ENCODE measurements around the gene SUSD4. TPM values are rescaled to one million over a fixed set of nuclear protein-coding genes. Genes with fewer than 3 reads are reported as not detected.

SUSD4 gene
- total RNA-seq, 1 donor from 2014 or later: 42.2 TPM

GRCh38 chr1:223208164-223209076 lies 155.6 kb downstream of the SUSD4 start:
- no peak for ATAC-seq

- ATAC-seq: no peak
Measured at GRCh38 chr1:223207293-223208066, 156.5 kb downstream of the SUSD4 start.

DNA sequence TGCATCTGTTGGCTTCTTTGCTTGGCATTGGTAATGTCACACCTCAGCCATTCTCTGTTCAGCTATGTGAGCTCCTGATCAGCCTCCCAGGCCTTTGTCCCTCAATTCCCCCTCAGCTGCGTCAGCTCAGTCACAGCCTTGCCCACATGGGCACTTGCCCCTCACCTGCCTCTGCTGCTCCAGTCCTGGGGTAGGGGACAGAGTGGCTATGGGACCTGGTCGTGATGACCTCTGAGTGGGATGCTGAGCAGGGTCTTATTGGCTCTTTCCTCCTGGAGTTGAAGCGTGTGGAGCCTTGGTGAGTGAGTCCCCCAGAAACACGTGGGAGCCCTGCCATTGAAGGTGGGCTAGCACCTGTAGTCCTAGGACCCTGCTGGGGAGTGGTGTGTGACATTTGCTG lies 159.6 kb downstream of the SUSD4 start:
- no peak for ATAC-seq

GRCh38 chr1:223203694-223204093 lies 160.3 kb downstream of the SUSD4 start:
- no peak for ATAC-seq

DNA sequence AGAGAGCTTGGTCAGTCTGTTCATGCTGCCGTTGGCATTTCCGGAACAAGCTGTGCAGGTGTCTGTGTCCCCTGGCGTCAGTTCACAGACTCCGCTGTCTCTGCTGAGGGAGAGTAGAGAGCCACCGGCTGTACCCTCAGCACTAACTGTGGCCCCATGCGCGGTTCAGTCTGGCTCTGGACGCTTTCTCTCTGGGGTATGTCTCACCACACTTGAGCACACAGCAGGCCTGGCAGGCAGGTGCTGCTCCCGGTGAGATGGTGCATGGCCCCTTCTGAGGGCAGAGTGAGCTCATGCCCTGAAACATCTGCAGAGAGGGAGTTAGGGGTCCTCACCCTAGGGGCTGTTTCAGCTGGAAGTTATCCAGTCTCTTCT lies 161.0 kb downstream of the SUSD4 start:
- peak; percentile 3 for ATAC-seq

DNA sequence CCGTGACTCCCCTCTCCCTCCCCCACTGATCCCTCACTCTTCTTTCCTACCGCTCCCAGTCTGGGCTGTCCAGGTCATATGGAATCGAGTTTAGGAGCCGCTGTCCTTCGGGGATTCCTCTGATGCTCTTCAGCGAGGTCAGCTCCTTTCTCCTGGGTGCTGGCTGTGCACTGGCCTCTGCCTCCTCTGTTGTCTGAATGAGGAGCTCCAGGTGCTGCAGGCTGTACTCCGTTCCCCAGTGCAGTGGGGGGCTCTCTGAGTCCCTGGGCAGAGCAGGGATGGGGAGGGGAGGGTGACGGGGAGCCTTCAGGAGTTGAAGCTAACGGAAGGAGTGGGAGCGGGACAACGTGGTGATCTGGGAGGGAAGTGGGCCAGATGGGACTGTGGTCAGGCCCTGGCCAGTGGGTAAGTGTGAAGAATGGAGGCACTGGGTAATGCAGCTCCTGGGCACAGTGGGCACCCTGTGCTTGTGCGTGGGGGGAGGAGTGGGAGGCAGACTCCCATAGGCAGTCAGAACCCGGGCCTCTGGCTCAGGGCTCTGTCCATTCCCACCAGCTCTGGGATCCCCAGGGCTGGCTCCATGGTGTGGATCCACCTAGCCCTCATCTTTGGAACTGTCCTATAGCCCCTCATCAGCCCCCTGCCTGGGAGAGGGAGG lies 161.5 kb downstream of the SUSD4 start:
- ATAC-seq: peak; percentile 12

GRCh38 chr1:223201967-223202366 lies 162.0 kb downstream of the SUSD4 start:
- peak; percentile 78 for ATAC-seq

DNA sequence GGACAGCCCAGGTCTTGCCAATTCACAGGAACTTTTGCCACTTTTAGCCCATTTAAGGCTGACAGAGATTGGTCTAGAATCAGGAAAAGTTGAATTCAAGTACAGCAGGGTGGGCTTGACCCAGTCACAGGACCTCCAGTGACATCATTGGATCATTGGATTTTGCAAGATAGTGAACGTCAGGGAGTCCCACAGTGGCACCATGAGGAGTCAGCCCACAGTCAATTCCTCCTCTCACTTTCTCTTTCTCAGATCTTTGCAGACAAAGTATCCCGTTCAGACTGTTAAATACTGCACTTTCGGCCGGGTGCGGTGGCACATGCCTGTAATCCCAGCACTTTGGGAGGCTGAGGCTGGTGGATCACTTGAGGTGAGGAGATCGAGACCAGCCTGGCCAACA lies 163.1 kb downstream of the SUSD4 start:
- ATAC-seq: no peak

DNA sequence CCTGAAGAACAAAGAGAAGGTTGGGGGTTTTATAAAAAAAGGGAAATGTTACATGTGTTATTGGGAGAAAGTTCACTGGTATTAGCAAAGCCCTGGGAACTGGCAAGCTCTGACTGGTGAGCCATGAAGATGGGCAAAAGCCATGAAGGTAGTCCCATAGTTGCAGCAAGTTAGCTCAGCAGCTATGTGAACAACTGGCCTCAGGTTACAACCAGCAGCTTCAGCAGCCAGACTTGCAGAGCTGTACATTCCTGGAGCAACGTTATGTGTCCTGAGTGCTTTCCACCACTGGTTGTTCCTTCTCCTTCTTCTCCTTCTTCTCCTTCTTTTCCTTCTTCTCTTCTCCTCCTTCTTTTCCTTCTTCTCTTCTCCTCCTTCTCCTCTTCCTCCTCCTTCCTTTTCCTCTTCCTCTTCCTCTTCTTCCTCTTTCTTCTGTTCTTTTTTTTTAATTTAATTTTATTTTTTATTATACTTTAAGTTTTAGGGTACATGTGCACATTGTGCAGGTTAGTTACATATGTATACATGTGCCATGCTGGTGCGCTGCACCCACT lies 164.8 kb downstream of the SUSD4 start:
- no peak for ATAC-seq

GRCh38 chr1:223198628-223198965 lies 165.4 kb downstream of the SUSD4 start:
- no peak for ATAC-seq

GRCh38 chr1:223197923-223198627 lies 165.9 kb downstream of the SUSD4 start:
- no peak for ATAC-seq

- peak; percentile 45 for ATAC-seq
Measured at GRCh38 chr1:223189903-223190724, 173.9 kb downstream of the SUSD4 start.

DNA sequence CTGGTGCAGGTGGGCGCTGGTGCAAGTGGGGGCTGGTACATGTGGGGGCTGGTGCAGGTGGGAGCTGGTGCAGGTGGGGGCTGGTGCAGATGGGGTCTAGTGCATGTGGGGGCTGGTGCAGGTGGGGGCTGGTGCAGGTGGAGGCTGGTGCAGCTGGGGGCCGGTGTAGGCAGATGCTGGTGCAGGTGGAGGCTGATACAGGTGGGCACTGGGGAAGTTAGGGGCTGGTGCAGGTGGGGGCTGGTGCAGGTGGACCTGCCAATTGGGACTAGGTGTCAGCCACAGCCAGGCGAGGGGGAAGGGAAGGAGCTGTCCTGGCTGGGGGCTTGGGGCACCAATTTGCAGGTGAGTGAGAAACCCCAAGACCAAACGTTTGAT lies 174.5 kb downstream of the SUSD4 start:
- ATAC-seq: peak; percentile 32

DNA sequence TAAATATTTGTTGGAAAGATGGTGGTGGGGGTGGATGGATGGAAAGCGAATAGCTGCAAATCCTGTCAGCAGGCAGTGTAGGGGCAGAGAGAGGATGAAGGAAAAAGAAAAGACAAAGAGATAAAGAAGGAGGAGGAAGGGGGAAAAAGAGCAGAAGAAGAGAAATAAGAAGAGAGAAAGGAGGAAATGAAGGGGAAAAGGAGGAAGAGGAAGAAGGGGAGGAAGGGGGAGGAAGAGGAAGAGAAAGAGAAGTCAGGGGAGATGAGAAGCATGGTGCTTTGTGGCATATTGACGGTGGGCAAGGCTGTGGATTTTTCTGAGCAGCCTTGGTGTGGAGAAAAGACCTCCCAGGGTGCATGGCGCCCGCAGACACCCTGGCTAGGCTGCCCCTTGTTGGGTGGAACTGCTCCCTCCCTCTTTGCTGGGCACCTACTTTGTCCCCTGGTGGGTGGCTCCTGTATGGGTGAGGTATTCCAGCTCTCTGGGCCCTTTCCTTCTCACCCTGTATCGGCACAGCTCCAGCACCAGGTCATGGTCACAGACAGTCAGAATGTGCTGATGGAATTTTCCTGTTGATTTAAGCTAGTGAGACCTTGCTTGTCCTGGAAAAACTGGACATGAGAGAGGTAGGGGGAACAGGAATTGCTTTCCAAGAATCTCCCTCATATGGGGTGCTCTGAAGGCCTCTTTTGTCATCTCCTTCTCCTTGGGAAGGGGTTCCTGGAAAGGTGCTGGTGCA lies 175.2 kb downstream of the SUSD4 start:
- no peak for ATAC-seq

GRCh38 chr1:223186800-223187199 lies 177.2 kb downstream of the SUSD4 start:
- no peak for ATAC-seq

- ATAC-seq: peak; percentile 41
Measured at GRCh38 chr1:223183268-223183862, 180.6 kb downstream of the SUSD4 start.

DNA sequence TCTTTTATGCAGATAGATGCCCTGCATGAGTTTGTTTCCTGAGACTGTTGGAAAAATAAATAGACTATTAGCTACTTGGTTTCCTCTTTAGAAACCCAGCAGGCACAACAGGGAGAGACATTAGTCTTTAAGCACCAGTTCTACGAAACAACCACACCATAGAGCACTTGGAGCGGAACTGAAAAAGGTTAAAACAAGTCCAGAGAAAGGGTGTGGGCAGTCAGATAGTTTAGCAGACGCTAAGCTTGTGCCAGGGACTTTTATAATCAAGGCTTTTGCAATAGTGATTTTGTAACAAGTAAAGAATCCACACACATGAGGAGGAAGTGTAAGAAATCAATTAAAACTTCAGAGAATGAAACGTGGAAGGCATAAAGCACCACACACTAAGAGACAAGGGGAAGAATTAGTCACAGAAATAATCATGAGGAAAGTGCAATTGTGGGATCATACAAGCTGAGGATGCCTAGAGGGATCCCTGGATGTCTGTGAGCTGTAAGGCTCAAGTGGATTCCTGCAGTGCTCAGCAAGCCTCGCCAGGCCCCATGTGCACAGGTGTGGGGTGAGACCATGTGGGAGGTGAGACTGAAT lies 183.2 kb downstream of the SUSD4 start:
- ATAC-seq: peak; percentile 79

GRCh38 chr1:223179786-223180185 lies 184.2 kb downstream of the SUSD4 start:
- no peak for ATAC-seq

- ATAC-seq: no peak
Measured at GRCh38 chr1:223179280-223179679, 184.7 kb downstream of the SUSD4 start.

GRCh38 chr1:223177681-223178080 lies 186.3 kb downstream of the SUSD4 start:
- no peak for ATAC-seq

All from esophagus mucosa (tissue), 1 donor.